GM18508 (cell line): ENCODE measurements around the gene SV2A.

ENCODE experiments used
- ATAC-seq: cut with Tn5 transposase; IDR thresholded peaks from one replicate; pipeline ENCODE4 v1.9.1; 2021; ENCODE audit warnings: moderate number of reproducible peaks; ENCODE audit not compliant: insufficient read depth, unreplicated experiment

The SV2A gene

GRCh38 chr1:149931212-149931790, 13.7 kb upstream of the SV2A start:
- no peak for ATAC-seq

DNA sequence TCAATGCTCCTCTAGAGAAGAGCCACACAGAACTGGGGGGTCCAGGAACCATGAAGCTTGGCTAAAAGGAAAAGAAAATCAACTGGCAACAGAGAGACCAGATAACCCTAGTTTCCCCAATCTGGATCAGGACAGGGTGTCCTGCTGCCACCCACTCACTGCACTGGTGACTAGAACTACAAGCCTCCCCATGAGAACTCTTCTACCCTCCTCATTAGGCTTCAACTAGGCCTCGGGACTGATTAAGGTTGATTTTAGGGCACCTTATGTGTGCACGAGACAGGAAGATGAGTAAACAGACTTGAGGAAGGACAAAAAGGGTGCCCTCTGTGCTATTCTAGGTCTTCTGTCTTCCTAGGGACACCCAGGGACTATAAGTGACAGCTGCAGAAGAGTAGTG, 12.2 kb upstream of the SV2A start:
- no peak for ATAC-seq

- ATAC-seq, result no peak
Measured at GRCh38 chr1:149928401-149928724, 10.7 kb upstream of the SV2A start.

GRCh38 chr1:149927563-149928400, 10.1 kb upstream of the SV2A start, which contains the start of gene SF3B4:
TSS of gene SF3B4 (minus strand) at chr1:149927803. CDS start at chr1:149927759, 44 bp downstream.
- ATAC-seq, result peak; percentile 49

DNA sequence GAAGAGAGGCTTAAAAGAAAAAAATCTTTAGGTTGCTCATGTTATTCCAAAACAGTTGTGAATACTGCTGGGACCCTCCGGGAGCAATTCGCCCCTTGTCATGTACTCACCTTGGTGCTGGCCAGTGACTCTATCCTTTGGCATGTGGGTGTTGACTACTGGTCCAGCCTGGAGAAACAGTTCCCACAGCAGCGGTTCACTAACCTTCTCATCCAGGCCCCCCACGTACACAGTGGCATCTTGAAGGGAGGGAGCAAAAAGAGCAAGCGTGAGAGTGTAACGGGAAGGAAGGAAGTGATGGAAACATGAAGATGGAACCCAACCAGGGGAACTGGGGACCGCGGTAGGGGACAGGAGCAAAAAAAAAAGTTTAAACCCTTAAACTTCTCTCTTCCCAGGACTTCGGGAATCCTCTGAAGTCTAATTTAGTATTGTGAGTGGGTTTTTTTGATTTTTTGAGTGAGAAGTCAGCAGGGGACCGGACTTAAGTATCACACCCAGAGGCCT, 9.5 kb upstream of the SV2A start:
- no peak for ATAC-seq

DNA sequence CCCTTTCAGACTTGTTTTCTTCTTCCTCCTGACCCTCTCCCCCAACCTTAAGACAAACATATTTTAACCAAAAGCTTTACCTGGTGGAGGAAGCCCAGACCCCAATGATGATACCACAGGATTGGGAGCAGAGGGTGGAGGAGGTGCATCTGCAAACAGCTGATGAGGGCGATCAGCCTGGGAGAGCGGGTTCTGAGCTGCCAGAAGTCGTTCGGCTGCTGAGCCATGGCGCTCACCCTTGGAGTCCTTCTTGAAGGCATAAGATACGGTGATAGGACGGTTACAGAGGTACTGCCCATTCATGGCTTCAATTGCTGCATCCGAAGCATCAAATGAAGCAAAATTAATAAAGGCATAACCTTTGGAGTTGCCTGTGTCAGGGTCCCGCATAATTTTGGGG, 8.7 kb upstream of the SV2A start:
- no peak for ATAC-seq

DNA sequence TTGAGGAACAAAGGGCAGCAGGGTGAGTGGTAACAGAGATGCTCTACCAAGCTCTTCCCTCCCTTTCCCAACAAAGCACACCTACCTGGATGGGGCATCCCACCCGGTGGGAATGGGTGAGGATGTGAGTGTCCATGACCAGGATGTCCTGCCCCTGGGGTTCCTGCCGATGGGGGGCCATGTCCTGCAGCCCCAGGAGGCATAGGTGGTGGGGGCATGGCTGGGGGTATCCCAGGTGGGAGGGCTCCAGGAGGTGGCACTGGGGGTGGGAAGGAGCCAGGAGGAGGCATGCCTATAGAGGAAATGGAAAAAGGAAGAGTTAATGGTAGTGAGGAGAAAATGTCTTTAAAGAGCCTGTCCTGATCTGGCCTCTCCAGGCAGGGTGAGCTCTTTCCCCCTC, 8.1 kb upstream of the SV2A start:
- no peak for ATAC-seq

DNA sequence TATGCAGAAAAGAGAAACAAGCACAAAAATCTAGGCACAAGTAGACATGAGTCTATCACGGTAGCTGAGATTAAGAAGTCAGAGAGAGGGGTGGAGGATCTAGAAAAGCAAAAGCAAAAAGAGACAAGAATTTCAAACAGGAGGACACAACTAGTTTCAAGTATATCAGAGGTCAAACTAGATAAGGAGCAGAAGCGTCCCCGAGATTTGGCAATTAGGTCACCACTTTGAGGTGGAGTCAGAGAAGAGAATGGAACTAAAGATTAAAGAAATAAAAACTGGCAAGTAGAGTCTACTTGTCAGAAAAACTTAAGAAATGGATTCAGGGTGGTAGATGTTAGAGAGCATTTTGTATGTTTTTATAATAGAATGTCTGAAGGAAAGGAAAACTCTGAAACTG, 7.7 kb upstream of the SV2A start:
- ATAC-seq, result no peak

DNA sequence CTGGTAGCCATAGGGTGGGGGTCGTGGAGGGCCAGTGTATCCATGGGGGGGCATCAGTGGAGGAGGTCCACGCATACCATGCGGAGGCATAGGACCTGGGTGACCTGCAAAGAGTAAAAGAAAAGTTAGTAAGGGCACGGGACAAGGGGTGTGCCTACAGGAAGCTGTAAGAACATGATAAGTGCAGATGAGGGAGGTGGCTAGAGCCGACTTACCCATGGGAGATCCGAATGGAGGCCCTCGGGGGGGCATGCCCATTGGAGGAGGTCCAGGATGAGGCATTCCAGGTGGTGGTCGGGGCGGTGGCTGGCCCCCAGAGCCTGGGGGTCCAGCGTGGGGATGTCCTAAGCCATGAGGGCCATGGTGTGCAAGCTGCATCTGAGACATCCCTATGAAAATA, 6.0 kb upstream of the SV2A start:
- ATAC-seq, result no peak

- ATAC-seq, result no peak
Measured at GRCh38 chr1:149916898-149917252, 769 bp downstream of the SV2A start.

GRCh38 chr1:149916193-149916897, 1.3 kb downstream of the SV2A start:
- ATAC-seq, result no peak

GRCh38 chr1:149915429-149916192, 2.0 kb downstream of the SV2A start:
- ATAC-seq, result no peak

- ATAC-seq, result no peak
Measured at GRCh38 chr1:149914545-149914944, 3.1 kb downstream of the SV2A start.

DNA sequence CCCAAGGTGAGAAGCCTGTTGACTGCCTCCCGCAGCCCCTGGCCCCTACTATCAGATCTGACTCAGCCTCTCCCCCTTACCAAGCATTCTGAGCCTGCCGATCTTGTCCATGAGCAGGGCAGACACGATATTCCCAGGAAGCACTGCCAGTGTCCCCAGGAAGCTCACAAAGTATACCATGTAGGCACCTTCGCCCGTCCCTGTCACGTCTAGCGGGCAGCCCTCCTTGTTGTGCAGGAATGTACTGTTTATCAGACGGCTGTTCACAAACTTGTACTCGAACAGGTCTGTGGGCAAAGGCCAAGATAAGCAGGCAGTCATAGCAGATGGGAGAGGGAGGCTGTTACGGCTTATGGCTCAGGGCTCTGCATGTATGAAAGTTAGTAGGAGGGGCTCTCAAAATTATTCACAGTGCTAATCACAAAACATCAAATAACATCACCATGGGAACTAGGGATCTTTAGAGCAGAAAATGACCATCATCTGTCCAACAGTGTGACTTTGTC, 11.0 kb downstream of the SV2A start:
- ATAC-seq, result no peak

GRCh38 chr1:149903836-149904491, 13.7 kb downstream of the SV2A start:
- no peak for ATAC-seq

- ATAC-seq, result peak; percentile 53
Measured at GRCh38 chr1:149899460-149900284, 18.0 kb downstream of the SV2A start, which contains the start of gene BOLA1. TSS of gene BOLA1 (plus strand) at chr1:149899568. CDS start at chr1:149900060, 492 bp downstream.

DNA sequence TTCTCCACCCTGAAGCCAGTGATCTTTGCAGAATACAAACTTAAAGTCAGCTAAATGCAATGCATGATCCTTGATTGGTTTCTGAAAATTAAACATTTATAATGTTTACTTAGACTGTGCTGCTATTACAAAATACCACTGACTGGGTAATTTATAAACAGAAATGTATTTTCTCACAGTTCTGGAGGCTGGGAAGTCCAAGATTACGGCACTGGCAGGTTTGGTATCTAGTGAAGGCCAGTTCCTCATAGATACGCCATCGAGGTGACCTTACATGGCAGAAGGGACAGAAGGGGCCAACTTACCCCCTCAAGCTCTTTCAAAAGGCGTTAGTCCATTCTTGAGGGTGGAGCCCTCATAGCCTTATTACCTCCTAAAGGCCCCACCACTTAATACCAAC, 21.1 kb downstream of the SV2A start:
- ATAC-seq, result no peak

DNA sequence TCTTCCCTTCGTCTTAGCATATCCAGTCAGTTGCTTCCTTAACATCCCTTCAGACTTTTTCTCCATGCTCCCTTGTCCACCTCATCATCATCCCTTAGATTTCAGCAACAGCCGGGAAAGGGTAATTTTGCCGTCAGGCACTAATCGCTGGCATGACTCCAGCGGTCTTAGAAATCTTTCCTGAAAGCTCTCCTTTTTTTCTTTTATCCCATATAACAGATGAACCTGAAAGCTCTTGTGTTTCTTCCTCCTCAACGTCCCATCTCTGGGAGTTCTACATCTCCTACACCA, 28.7 kb downstream of the SV2A start:
- no peak for ATAC-seq
